Activated T-helper 17 cell treated with anti-CD3 and anti-CD28 coated beads, Interleukin-2, amount 50 U/mL, for 72 hours (primary cell): Measurements from ENCODE around the gene TGFBI. TPM values are rescaled to one million over a fixed set of nuclear protein-coding genes. Genes with fewer than 3 reads are reported as not detected.
A peak's percentile ranks its signal among the peaks of the same experiment; 100 is the strongest.

Source experiments
- ATAC-seq: fragments of 150-1000 bp; cut with Tn5 transposase; replicated peaks from 2 replicates; pipeline ENCODE4 v1.10.0; 2021; ENCODE audit warnings: mild to moderate bottlenecking, moderate library complexity
- H3K27ac Mint-ChIP-seq: one replicate; pipeline ENCODE4 v1.8.0; 2022; ENCODE audit warnings: mixed read lengths
- H3K27me3 Mint-ChIP-seq: one replicate; pipeline ENCODE4 v1.8.0; 2022; ENCODE audit warnings: mixed read lengths
- H3K36me3 Mint-ChIP-seq: one replicate; pipeline ENCODE4 v1.8.0; 2022; ENCODE audit warnings: low read depth, mild to moderate bottlenecking, mixed read lengths
- H3K4me1 Mint-ChIP-seq: one replicate; pipeline ENCODE4 v1.8.0; 2022; ENCODE audit warnings: mixed read lengths
- H3K4me3 Mint-ChIP-seq: one replicate; pipeline ENCODE4 v1.8.0; 2022; ENCODE audit warnings: mild to moderate bottlenecking, mixed read lengths
- H3K9me3 Mint-ChIP-seq: one replicate; pipeline ENCODE4 v1.8.0; 2022; ENCODE audit warnings: mixed read lengths
- total RNA-seq, 2 donors: library from RNA; stranded (reverse); gene quantifications; one replicate each; pipeline ENCODE4 v1.2.3, GENCODE V29; 2022

Gene TGFBI
- total RNA-seq, 2 donors from 2014 or later, result 0.78 TPM; not detected in 1

DNA sequence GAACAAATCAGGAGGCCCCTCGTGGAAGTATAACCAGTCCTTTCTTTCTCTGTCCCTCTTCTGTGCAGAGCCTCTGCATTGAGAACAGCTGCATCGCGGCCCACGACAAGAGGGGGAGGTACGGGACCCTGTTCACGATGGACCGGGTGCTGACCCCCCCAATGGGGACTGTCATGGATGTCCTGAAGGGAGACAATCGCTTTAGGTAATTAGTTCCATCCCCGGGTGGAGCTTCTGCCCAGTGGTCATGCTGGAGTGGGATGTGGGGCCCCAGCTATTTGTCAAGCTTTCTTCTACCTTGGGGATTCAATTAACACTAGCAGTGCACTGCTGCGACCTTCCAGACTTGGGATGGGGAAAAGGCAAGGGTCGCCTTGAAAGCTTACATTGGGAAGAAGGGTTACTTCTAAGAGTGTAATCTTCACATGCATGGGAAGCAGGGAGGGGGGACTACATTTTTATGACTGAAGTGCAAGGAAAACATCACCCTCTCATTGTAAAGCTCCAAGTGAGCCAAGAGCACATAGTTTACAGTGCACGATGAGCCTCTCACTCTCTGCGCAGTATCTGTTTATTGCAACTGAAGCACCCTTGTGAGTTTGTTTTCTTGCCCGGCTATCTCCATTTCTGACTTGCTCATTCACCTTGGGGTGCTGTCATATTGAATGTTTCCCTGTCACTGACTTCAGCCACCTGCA is 27.0 kb downstream of the TGFBI start:
- Mint-ChIP-seq H3K36me3 (no peaks in the 10 kb centered on the region), H3K4me3 (no peak overlapping the region), H3K27me3 (no peaks in the 10 kb centered on the region), H3K9me3 (no peaks in the 10 kb centered on the region), H3K27ac (no peak overlapping the region), H3K4me1 (no peaks in the 10 kb centered on the region)
- ATAC-seq, result no peak

DNA sequence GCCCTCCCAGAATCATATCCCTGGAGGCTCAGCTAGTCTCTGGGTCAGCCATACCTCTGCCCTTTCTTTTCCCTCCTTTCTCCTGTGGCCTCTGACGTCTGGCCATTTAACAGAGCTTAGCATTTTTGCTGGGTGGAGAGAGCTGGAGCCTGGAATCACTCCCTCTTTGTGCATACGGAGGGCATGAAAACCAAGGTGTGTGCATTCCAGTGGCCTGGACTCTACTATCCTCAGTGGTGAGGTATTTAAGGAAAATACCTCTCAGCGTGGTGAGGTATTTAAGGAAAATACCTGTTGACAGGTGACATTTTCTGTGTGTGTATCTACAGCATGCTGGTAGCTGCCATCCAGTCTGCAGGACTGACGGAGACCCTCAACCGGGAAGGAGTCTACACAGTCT is 27.5 kb downstream of the TGFBI start:
- H3K4me1 Mint-ChIP-seq, result no peaks in the 10 kb centered on the region
- ATAC-seq, result no peak
- no peak overlapping the region for H3K27ac Mint-ChIP-seq
- no peaks in the 10 kb centered on the region for H3K27me3 Mint-ChIP-seq
- no peaks in the 10 kb centered on the region for H3K36me3 Mint-ChIP-seq
- no peak overlapping the region for H3K4me3 Mint-ChIP-seq
- no peaks in the 10 kb centered on the region for H3K9me3 Mint-ChIP-seq

DNA sequence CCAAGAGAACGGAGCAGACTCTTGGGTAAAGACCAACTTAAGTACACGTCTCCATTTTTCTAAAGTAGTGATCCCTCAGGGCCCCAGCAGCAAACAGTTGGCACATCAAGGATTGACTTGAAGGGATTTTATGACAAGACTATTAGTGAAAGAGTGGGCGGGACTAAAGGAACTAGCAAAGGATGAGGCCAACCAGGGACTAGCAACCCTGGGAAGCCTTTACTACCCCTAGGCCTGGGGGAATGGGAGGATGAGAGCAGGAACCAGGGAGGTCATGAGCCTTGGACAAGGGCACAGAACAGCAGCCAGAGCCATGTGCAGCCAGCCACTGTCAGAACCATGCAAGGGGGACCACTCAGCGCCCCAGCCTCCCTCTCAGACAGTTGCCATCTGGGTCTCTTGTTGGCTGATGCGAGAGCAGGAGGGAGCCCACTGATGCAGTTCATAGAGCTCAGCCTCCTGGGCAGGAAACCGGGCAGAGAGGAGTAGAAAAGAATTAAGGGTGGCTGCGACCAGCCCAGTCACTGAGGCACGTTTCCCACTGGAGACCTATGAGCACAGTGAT is 28.1 kb downstream of the TGFBI start:
- H3K36me3 Mint-ChIP-seq, result no peaks in the 10 kb centered on the region
- no peaks in the 10 kb centered on the region for H3K27me3 Mint-ChIP-seq
- H3K9me3 Mint-ChIP-seq, result no peaks in the 10 kb centered on the region
- H3K4me1 Mint-ChIP-seq, result no peaks in the 10 kb centered on the region
- H3K27ac Mint-ChIP-seq, result no peak overlapping the region
- no peak overlapping the region for H3K4me3 Mint-ChIP-seq
- ATAC-seq, result no peak

DNA sequence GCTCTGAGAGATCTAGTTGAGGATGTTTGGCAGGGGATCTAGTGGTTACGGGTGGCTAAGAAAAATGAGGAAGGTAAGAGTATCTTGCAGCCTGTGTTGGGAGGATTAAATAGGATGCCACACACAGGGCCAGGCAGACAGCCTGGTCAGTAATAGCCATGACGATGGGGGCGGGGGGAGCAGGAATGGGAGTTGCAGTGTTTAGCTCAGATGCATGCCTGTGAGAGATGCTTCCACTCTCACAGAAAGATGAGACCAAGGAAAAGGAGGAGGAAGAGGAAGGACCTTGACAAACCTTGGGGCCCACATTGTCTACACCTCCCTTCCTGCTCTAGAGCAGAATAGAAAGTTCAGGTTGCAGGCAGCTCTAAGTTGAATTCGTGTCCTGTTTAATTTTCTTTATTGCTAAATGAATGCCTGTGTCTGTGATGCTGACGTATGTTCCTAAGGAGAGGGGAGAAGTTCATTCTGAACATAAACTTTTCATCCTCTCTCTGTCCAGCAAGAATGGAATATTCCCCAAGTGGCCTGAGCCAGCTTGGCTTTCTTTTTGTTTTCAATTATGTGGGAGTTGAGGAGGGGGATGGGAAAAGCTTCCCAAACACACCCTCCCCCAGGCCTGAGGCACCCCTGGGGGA is 28.7 kb downstream of the TGFBI start:
- Mint-ChIP-seq H3K36me3 (no peaks in the 10 kb centered on the region), H3K27me3 (no peaks in the 10 kb centered on the region), H3K27ac (no peak overlapping the region), H3K4me3 (no peak overlapping the region), H3K4me1 (no peaks in the 10 kb centered on the region), H3K9me3 (no peaks in the 10 kb centered on the region)
- ATAC-seq, result no peak

DNA sequence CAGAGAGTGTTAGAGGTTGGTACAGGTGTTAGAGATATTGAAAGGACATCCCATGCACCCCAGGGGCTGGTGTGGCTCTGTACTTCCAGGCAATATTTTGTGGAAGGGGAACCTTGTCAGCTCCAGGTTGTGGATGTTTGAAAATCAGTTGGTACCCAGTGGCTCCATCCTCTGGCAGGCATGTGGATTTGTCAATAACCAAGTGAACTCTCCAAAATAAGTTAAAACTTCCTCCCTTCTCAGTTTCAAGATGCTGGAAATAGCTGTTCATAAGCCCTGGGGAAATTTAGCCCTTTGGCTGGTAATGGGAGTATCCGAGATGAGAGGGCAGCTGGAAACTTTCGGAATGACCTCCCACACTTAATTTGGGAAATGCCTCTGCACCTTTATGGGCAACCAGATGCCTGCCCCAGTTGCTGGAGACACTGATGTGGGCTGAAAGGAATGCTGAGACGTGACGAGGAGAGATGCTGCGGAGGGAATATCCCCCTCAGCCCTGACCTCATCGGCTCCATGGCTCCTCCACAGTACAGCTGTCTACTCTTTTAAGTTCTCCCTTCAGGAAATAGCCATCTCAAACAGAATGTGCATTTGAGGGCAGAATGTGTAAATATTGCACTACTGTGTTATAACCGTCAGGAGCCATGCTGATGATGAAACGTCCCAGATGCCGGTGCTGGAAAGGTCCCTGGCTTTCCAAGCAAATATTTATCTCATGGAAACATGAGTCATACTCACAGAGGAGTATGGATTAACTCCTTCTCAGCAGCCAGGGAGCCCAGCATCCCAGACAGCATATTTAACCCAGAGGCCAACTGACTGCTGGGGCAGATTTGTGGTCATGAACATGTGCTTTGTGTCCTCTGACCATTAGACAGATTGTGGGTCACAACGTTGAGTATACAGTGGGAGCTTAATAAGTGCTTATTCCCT is 29.5 kb downstream of the TGFBI start:
- Mint-ChIP-seq H3K27me3 (no peaks in the 10 kb centered on the region), H3K9me3 (no peaks in the 10 kb centered on the region), H3K4me1 (no peaks in the 10 kb centered on the region), H3K4me3 (no peak overlapping the region), H3K27ac (no peak overlapping the region), H3K36me3 (no peaks in the 10 kb centered on the region)
- ATAC-seq, result no peak

DNA sequence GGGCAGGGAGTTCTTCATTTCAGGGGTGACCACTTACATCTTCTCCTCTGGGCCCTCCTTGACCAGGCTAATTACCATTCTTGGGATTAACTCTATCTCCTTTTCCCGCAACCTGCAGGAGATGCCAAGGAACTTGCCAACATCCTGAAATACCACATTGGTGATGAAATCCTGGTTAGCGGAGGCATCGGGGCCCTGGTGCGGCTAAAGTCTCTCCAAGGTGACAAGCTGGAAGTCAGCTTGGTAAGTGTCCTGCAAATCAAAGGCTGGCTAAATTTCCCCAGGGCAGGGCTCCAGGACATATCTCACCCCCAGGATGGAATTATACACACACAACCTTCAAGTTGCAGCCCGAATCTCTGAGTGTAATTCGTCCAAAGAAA is 30.2 kb downstream of the TGFBI start:
- H3K4me1 Mint-ChIP-seq, result no peaks in the 10 kb centered on the region
- H3K4me3 Mint-ChIP-seq, result no peak overlapping the region
- ATAC-seq, result no peak
- H3K9me3 Mint-ChIP-seq, result no peaks in the 10 kb centered on the region
- H3K27ac Mint-ChIP-seq, result no peak overlapping the region
- no peaks in the 10 kb centered on the region for H3K36me3 Mint-ChIP-seq
- no peaks in the 10 kb centered on the region for H3K27me3 Mint-ChIP-seq

DNA sequence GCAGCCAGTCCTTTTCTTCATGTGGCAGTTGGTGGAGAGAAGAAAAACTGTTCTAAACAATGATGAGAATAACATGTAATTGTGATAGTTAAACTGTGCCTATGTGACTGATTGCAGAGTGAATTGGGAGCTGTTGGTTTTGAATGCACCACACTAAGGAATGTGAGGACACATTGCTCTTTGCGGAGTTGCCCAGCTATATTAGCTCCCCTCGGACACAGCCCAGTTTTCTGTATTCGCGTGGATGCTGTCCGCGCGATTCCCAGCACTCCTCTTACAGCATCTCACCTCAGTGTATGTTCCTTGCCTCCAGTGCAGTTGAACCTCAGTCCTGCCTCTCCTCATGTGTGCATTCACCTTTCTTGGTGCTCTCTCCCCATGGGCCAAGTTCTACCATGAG is 32.2 kb downstream of the TGFBI start:
- Mint-ChIP-seq H3K27me3 (no peaks in the 10 kb centered on the region), H3K4me3 (no peak overlapping the region), H3K27ac (no peak overlapping the region)

DNA sequence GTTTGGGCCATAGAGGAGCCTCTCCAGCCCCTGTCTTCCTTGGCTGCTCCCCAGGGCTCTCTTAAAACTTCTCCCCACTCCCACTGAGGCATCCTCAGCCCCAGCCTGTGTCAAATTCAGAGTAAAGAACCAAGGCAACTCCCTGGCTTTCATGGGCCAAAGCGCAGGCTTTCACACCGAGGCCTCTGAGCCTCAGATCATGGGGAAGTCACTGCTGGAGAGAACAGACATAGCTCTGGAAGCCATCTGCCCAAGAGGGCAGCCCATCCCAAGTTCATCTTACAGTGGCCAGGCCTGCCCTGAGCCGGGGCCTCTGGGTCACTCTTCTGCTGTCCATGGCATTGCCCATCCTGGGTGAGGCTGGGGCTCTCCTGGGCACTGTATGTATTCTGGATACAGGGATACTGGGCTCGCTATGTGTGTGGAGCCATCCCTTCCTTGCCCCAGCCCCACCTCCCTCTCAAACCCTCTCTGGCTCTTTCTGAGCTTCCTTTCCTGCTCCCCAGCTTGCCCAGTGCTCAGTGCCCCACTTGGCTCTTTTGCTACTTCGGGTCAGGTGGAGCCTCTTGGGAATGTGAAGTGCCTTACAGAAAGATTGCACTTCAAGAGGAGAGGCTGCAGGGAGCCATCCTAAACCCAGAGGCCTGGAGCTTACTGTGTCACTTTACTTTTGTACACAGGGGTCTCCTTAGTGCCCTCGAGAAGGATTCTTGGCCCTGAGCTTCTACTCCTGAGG is 33.0 kb downstream of the TGFBI start:
- Mint-ChIP-seq H3K27ac (no peak overlapping the region), H3K36me3 (no peaks in the 10 kb centered on the region), H3K4me3 (no peak overlapping the region), H3K27me3 (no peaks in the 10 kb centered on the region), H3K9me3 (no peaks in the 10 kb centered on the region), H3K4me1 (no peaks in the 10 kb centered on the region)
- no peak for ATAC-seq

More for the DNA sequence above, 32.2 kb downstream of the TGFBI start:
- H3K36me3 Mint-ChIP-seq, result no peaks in the 10 kb centered on the region
- no peaks in the 10 kb centered on the region for H3K4me1 Mint-ChIP-seq
- no peaks in the 10 kb centered on the region for H3K9me3 Mint-ChIP-seq
- no peak for ATAC-seq

DNA sequence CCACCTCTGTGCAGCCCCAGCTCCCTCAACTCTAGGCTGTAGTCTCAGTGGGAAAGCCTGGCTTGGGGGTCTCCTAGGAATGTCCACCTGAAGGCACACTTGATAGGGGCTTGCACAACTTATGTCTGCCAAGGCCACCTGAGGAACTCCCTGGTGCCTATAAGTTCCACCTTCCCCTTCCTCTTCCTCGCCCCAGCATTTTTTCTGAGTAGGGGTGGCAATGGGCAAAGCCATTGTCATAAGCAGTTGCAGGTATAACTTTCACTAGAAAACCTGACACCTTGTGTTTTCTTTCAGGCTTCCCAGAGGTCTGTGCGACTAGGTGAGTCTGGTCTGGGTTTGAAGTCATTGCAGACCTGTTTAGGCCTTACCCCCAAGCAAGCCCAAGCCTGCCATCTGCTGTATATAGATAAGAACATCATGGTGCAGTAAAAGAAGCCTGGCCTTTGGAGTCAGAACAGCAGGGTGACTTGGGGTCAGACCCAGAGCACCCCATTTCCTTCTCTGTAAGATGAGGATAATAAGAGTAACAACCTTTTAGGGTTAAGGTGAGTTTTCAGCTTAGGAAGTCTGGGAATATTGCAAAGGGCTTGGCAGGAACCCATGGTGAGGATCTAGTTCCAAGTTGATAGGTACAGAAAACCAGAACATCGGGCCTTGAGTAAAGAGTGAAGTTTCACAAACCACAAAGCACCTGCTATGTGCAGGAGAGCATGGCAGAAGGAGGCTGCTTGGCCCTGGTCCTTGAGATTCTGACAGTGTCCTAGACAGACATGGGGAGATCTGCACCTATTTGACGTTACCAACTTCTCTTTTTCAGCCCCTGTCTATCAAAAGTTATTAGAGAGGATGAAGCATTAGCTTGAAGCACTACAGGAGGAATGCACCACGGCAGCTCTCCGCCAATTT is 33.8 kb downstream of the TGFBI start:
- no peaks in the 10 kb centered on the region for H3K27me3 Mint-ChIP-seq
- no peaks in the 10 kb centered on the region for H3K4me1 Mint-ChIP-seq
- no peak overlapping the region for H3K27ac Mint-ChIP-seq
- H3K36me3 Mint-ChIP-seq, result no peaks in the 10 kb centered on the region
- no peak overlapping the region for H3K4me3 Mint-ChIP-seq
- no peaks in the 10 kb centered on the region for H3K9me3 Mint-ChIP-seq
- ATAC-seq, result peak; percentile 68

DNA sequence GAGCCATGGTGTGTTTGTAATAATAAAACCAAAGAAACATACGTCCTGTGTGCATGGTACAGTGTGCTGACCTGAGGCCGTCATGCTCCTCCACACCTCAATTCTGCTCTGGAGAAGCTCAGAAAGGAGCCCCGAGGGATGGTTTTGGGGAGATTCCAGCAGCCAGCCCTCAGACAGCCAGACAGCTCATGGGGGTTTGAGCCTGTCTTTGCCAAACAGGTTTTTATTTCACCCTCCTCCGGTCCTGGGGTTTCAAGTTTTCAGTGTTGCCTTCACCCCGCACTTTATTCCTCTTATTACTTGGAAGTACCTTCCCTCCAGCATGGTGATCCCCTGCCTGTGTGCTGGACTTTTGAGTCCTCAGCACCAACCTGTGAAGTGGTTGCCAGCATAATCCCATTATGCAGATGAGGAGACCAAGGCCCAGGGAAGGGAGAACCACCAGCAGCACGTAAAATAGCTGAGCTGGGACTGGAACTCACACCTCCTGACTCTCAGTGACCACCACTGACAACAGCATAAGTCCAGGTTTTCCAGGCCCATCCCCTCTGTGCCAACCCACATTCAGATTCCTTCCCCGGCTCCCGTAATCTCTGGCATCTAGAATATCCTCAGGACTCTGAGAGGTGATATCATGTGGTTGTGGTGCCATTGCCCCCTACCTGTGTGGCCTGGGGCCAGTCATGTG is 35.1 kb downstream of the TGFBI start:
- Mint-ChIP-seq H3K27me3 (no peaks in the 10 kb centered on the region), H3K9me3 (no peaks in the 10 kb centered on the region), H3K36me3 (no peaks in the 10 kb centered on the region), H3K4me3 (no peak overlapping the region), H3K27ac (no peak overlapping the region), H3K4me1 (no peaks in the 10 kb centered on the region)
- no peak for ATAC-seq

DNA sequence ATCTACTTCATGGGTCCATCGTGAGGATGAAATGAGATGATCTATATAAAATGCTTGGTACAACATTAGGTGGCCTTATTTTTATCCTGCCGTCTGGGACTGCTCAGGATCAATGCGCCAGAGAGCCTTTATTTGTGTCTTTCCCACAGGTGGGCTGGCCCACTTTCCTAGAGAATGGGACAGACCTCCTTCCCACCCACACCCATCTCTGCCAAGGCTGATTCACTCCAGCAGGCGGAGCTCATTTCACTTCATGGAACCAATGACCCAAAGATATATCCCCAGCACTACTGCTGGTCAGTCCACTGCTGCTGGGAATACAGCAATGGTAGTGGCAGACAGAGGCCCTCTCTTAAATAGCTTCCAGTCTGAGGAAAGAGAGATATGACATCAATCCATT is 35.7 kb downstream of the TGFBI start:
- no peaks in the 10 kb centered on the region for H3K36me3 Mint-ChIP-seq

DNA sequence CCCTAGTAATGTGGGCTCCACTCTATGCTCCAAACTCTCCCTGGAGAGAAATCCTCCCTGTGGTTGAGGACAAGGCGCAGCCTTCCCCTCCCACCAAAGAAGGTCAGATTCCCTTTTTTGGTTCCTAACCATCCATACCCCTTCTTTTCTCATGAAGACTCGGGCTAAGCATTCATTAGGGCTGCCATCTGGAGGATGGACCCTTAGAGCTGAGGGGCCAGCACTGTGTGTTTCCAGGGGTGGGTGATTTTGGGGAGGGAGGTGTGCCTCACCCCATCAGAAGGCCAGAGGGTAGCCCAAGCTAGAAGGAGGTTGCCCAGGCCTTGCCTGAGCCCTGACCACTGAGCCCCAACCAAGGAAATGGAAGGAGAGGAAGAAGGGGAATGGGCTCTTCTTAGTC is 36.8 kb downstream of the TGFBI start:
- no peak overlapping the region for H3K4me3 Mint-ChIP-seq
- no peak for ATAC-seq
- no peaks in the 10 kb centered on the region for H3K36me3 Mint-ChIP-seq
- H3K27me3 Mint-ChIP-seq, result peaks cover 9% of the 10 kb centered on the region
- no peak overlapping the region for H3K27ac Mint-ChIP-seq
- H3K4me1 Mint-ChIP-seq, result no peaks in the 10 kb centered on the region
- H3K9me3 Mint-ChIP-seq, result no peaks in the 10 kb centered on the region

More for the DNA sequence above, 35.7 kb downstream of the TGFBI start:
- H3K27ac Mint-ChIP-seq, result no peak overlapping the region
- peaks cover 5% of the 10 kb centered on the region for H3K27me3 Mint-ChIP-seq
- H3K4me3 Mint-ChIP-seq, result no peak overlapping the region
- H3K4me1 Mint-ChIP-seq, result no peaks in the 10 kb centered on the region
- H3K9me3 Mint-ChIP-seq, result no peaks in the 10 kb centered on the region
- no peak for ATAC-seq
